ENCODE measurements around the gene LDLRAD3.

DNA sequence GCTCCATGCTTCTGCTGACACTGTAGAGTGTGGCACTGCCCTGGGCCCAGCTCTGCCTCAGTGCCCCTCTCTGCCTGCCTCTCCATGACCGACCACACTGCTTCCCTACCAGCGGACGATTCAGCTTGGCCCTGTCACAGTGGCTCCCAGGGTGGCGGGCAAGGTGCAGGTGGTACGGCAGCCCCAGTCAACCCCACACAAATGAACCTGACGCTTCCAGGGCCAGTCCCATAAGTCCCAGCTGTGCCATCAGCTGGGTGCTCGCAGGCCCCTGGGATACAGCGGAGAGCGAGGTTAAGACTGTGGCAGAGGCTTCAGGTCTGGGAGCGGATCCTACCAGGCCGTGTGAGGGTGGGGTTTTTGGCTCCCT is 134.8 kb downstream of the LDLRAD3 start:
- TF ChIP-seq POLR2A (IDR thresholded peaks at IDR 0.05) = no peak
- TF ChIP-seq, protein P1, sequence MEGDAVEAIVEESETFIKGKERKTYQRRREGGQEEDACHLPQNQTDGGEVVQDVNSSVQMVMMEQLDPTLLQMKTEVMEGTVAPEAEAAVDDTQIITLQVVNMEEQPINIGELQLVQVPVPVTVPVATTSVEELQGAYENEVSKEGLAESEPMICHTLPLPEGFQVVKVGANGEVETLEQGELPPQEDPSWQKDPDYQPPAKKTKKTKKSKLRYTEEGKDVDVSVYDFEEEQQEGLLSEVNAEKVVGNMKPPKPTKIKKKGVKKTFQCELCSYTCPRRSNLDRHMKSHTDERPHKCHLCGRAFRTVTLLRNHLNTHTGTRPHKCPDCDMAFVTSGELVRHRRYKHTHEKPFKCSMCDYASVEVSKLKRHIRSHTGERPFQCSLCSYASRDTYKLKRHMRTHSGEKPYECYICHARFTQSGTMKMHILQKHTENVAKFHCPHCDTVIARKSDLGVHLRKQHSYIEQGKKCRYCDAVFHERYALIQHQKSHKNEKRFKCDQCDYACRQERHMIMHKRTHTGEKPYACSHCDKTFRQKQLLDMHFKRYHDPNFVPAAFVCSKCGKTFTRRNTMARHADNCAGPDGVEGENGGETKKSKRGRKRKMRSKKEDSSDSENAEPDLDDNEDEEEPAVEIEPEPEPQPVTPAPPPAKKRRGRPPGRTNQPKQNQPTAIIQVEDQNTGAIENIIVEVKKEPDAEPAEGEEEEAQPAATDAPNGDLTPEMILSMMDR (IDR thresholded peaks at IDR 0.05) = no peak

Data from uterus (tissue), 2 donors.